ENCODE measurements around the gene PSMB5.
A peak's percentile ranks its signal among the peaks of the same experiment; 100 is the strongest.

Gene PSMB5

GRCh38 chr14:22986508-22987054 is 48.1 kb downstream of the PSMB5 start:
- CTCF ChIA-PET = interaction anchor here (0.6 to 7.0 kb wide), 36 partner anchors 9 to 445 kb away, joined by 3 to 159 read pairs (median 6); partner anchors contain the start of genes ACIN1, C14orf119, CDH24 and HAUS4
- POLR2A ChIA-PET = interaction anchor here (0.8 to 6.1 kb wide), 12 partner anchors 9 to 108 kb away, joined by 3 to 56 read pairs (median 5); partner anchors contain the start of genes ACIN1, C14orf119, CDH24 and HAUS4
- peak; percentile 79 for DNase-seq (ENCODE audit: extremely low spot score)
- TF ChIP-seq FOXM1 (IDR thresholded peaks at IDR 0.05; ENCODE audit: borderline replicate concordance) (no peak), PKNOX1 (IDR thresholded peaks at IDR 0.05) (no peak)

GRCh38 chr14:22985894-22986507 is 48.7 kb downstream of the PSMB5 start:
- CTCF ChIA-PET = interaction anchor here (0.6 to 7.0 kb wide), 35 partner anchors 9 to 444 kb away, joined by 3 to 159 read pairs (median 6); partner anchors contain the start of genes ACIN1, C14orf119, CDH24 and HAUS4
- DNase-seq (ENCODE audit: extremely low spot score) = no peak
- no peak for TF ChIP-seq NFRKB (IDR thresholded peaks at IDR 0.05)
- no peak for TF ChIP-seq PKNOX1 (IDR thresholded peaks at IDR 0.05)
- no peak for TF ChIP-seq ARNT (IDR thresholded peaks at IDR 0.05)
- POLR2A ChIA-PET = interaction anchor here (0.8 to 6.1 kb wide), 12 partner anchors 9 to 109 kb away, joined by 3 to 56 read pairs (median 5); partner anchors contain the start of genes ACIN1, C14orf119, CDH24 and HAUS4

- ChIA-PET CTCF (interaction anchor here (1.7 to 7.0 kb wide), 6 partner anchors 10 to 83 kb away, joined by 10 to 159 read pairs (median 34); partner anchors contain the start of gene CDH24), POLR2A (interaction anchor here (1.3 to 6.1 kb wide), 4 partner anchors 10 to 28 kb away, joined by 4 to 56 read pairs (median 18); partner anchors contain the start of gene HAUS4)
- DNase-seq (ENCODE audit: extremely low spot score) = no peak
- TF ChIP-seq LEF1 (IDR thresholded peaks at IDR 0.05; ENCODE audit: borderline replicate concordance) (no peak), CTBP1 (IDR thresholded peaks at IDR 0.05; ENCODE audit: borderline replicate concordance) (no peak), NFRKB (IDR thresholded peaks at IDR 0.05) (no peak), ELF4 (IDR thresholded peaks at IDR 0.05) (no peak), FOXK2 (IDR thresholded peaks at IDR 0.05) (no peak), BHLHE40 (IDR thresholded peaks at IDR 0.05; ENCODE audit: borderline replicate concordance) (no peak), TARDBP (IDR thresholded peaks at IDR 0.05) (no peak), FOXA1 (IDR thresholded peaks at IDR 0.05) (no peak), L3MBTL2 (conservative IDR thresholded peaks at IDR 0.05) (no peak), PKNOX1 (IDR thresholded peaks at IDR 0.05) (no peak), SP1 (IDR thresholded peaks at IDR 0.05) (no peak), SUZ12 (IDR thresholded peaks at IDR 0.05) (no peak)
These were observed 49.6 kb downstream of the PSMB5 start for GRCh38 chr14:22984959-22985658.

GRCh38 chr14:22982477-22983245 is 52.0 kb downstream of the PSMB5 start, which contains the start of gene AJUBA:
AJUBA (minus strand) TSS chr14:22982551; CDS start chr14:22982266, 285 bp downstream.
- peak; percentile 86 for DNase-seq (ENCODE audit: extremely low spot score)

More at GRCh38 chr14:22982477-22983245, 52.0 kb downstream of the PSMB5 start, which contains the start of gene AJUBA:
- POLR2A ChIA-PET = interaction anchor here (0.6 to 6.1 kb wide), 17 partner anchors 9 to 426 kb away, joined by 3 to 56 read pairs (median 4); partner anchors contain the start of genes HAUS4, PRMT5 and PSMB5
- CTCF ChIA-PET = interaction anchor here (0.9 to 7.0 kb wide), 4 partner anchors 10 to 74 kb away, joined by 3 to 159 read pairs (median 22); partner anchors contain the start of gene CDH24
- TF ChIP-seq L3MBTL2 (conservative IDR thresholded peaks at IDR 0.05) (peak; percentile 88), LEF1 (IDR thresholded peaks at IDR 0.05; ENCODE audit: borderline replicate concordance) (no peak), ARNT (IDR thresholded peaks at IDR 0.05) (peak; percentile 57), SP1 (IDR thresholded peaks at IDR 0.05) (no peak), FOXA1 (IDR thresholded peaks at IDR 0.05) (no peak), CTBP1 (IDR thresholded peaks at IDR 0.05; ENCODE audit: borderline replicate concordance) (peak; percentile 76; the same call in 1 of the 2 replicates), TARDBP (IDR thresholded peaks at IDR 0.05) (peak; percentile 89), ELF4 (IDR thresholded peaks at IDR 0.05) (no peak), NFRKB (IDR thresholded peaks at IDR 0.05) (no peak), PKNOX1 (IDR thresholded peaks at IDR 0.05) (no peak), BHLHE40 (IDR thresholded peaks at IDR 0.05; ENCODE audit: borderline replicate concordance) (no peak), FOXK2 (IDR thresholded peaks at IDR 0.05) (no peak), SUZ12 (IDR thresholded peaks at IDR 0.05) (no peak), ZNF384 (IDR thresholded peaks at IDR 0.05) (no peak), HDGF (IDR thresholded peaks at IDR 0.05; ENCODE audit: borderline replicate concordance) (no peak), FOXM1 (IDR thresholded peaks at IDR 0.05; ENCODE audit: borderline replicate concordance) (peak; percentile 55; the same call in 1 of the 2 replicates)
